HCT116 (cell line): Measurements from ENCODE around the gene TMIGD3. TPM values are rescaled to one million over a fixed set of nuclear protein-coding genes. Genes with fewer than 3 reads are reported as not detected.
"Not testable (repeated sequence)": the region's sequence is repeated elsewhere in the genome, so short reads cannot be mapped to it uniquely, and the experiment has no call there.

Experiments
- ATAC-seq: fragments of 200-7000 bp; cut with Tn5 transposase; 2 replicates; pipeline ENCODE4 v1.9.1; 2020; ENCODE audit warnings: mild to moderate bottlenecking, moderate library complexity
- BruUV-seq: library from RNA; stranded (reverse); fragments of 400-500 nt; replicated peaks from 2 replicates; lab custom pipeline; 2021; lab: Mats Ljungman, UMichigan
- CTCF ChIA-PET: fragments of 300-600 bp; sonication (Branson Sonifier 250); formaldehyde crosslinking; loops from one replicate; lab custom pipeline; 2021; ENCODE audit warnings: antibody characterized with exemption; lab: Charles Lee
- POLR2A ChIA-PET: fragments of 300-600, 350-600 bp; sonication (Branson Sonifier 250); formaldehyde crosslinking; loops from one replicate; lab custom pipeline; 2021; ENCODE audit warnings: antibody characterized with exemption; lab: Charles Lee
- RAD21 ChIA-PET, 2 experiments: fragments of 300-600 bp; sonication (Branson Sonifier 250); formaldehyde crosslinking; loops; one replicate each; lab custom pipeline; 2023; ENCODE audit warnings: low total read pairs in 2 of 2; ENCODE audit not compliant: uncharacterized antibody in 2 of 2, unreplicated experiment in 2 of 2, low non-redundant PET in 1 of 2; lab: Charles Lee
- DNase-seq: peaks from one replicate; pipeline ENCODE4 v3.0.0-alpha.2; 2010; ENCODE audit warnings: low read depth, low spot score
- H2AFZ ChIP-seq: fragments of 200-600 bp; shearing (Covaris generic), sonication (generic); 2 replicates; pipeline ENCODE4 v1.6.1; 2017; ENCODE audit warnings: low read depth, mixed run types, mixed read lengths, antibody characterized with exemption, low read length; ENCODE audit not compliant: poor library complexity, severe bottlenecking
- H3K27ac ChIP-seq: 2 replicates; pipeline ENCODE4 v1.5.1; 2012; ENCODE audit warnings: low read depth, low read length
- H3K27me3 ChIP-seq: fragments of 200-600 bp; sonication (generic); 2 replicates; pipeline ENCODE4 v1.6.1; 2016; ENCODE audit warnings: mixed run types, low read length, mixed read lengths; ENCODE audit not compliant: insufficient read depth
- H3K36me3 ChIP-seq, 2 experiments: fragments of 200-500 bp in 1 of 2; fragments of 200-600 bp in 1 of 2; sonication (Bioruptor generic) in 1 of 2; sonication (generic) in 1 of 2; 2 replicates each; pipeline versions ENCODE4 v1.5.1 to v1.6.1; 2014 to 2016; ENCODE audit warnings: low read length in 2 of 2, inconsistent platforms in 1 of 2, mixed read lengths in 1 of 2, mixed run types in 1 of 2; ENCODE audit not compliant: insufficient read depth in 2 of 2, control insufficient read depth in 1 of 2
- H3K4me1 ChIP-seq, 2 experiments: fragments of 200-600 bp in 1 of 2; sonication (generic) in 1 of 2; 2 replicates each; pipeline versions ENCODE4 v1.5.1 to v1.6.1; 2012 to 2017; ENCODE audit warnings: low read length in 2 of 2, inconsistent platforms in 1 of 2, mild to moderate bottlenecking in 1 of 2, mixed read lengths in 1 of 2, mixed run types in 1 of 2, moderate library complexity in 1 of 2; ENCODE audit not compliant: insufficient read depth in 2 of 2, control insufficient read depth in 1 of 2
- H3K4me2 ChIP-seq: fragments of 200-600 bp; sonication (generic); 2 replicates; pipeline ENCODE4 v1.6.1; 2017; ENCODE audit warnings: mixed run types, low read length, mixed read lengths
- H3K4me3 ChIP-seq, 2 experiments: fragments of 200-600 bp in 1 of 2; sonication (generic) in 1 of 2; replicated peaks in 1 of 2; 2 replicates each; pipeline ENCODE4 v1.5.1; 2011 to 2016; ENCODE audit warnings: low read length in 2 of 2, control low read depth in 1 of 2, low read depth in 1 of 2, mild to moderate bottlenecking in 1 of 2, mixed read lengths in 1 of 2, mixed run types in 1 of 2
- H3K79me2 ChIP-seq: fragments of 200-600 bp; sonication (generic); 2 replicates; pipeline ENCODE4 v1.6.1; 2017; ENCODE audit warnings: mild to moderate bottlenecking, mixed run types, low read length, moderate library complexity, mixed read lengths; ENCODE audit not compliant: insufficient read depth
- H3K9ac ChIP-seq: fragments of 200-600 bp; sonication (generic); 2 replicates; pipeline ENCODE4 v1.6.1; 2016; ENCODE audit warnings: low read length, mixed read lengths
- H3K9me2 ChIP-seq: fragments of 200-600 bp; sonication (generic), shearing (Covaris generic); 2 replicates; pipeline ENCODE4 v1.6.1; 2017; ENCODE audit warnings: mixed run types, mild to moderate bottlenecking, moderate library complexity; ENCODE audit not compliant: insufficient read depth
- H3K9me3 ChIP-seq, 2 experiments: fragments of 200-500 bp in 1 of 2; fragments of 200-600 bp in 1 of 2; sonication (Bioruptor generic) in 1 of 2; sonication (generic) in 1 of 2; 2 replicates each; pipeline ENCODE4 v1.6.1; 2014 to 2017; ENCODE audit warnings: low read length in 2 of 2, mixed read lengths in 2 of 2, inconsistent platforms in 1 of 2, low read depth in 1 of 2, mild to moderate bottlenecking in 1 of 2, mixed run types in 1 of 2, moderate library complexity in 1 of 2; ENCODE audit not compliant: control insufficient read depth in 1 of 2, insufficient read depth in 1 of 2
- H4K20me1 ChIP-seq: fragments of 200-600 bp; sonication (generic), shearing (Covaris generic); 2 replicates; pipeline ENCODE4 v1.6.1; 2017; ENCODE audit warnings: mixed run types, mild to moderate bottlenecking, moderate library complexity; ENCODE audit not compliant: insufficient read depth
- CEBPB ChIP-seq: IDR thresholded peaks from 2 replicates; pipeline ENCODE4 v1.6.1; 2012; ENCODE audit warnings: low read depth
- CTCF ChIP-seq, 3 experiments: fragments of 200-600 bp in 1 of 3; sonication (generic) in 1 of 3; IDR thresholded peaks in 2 of 3; conservative IDR thresholded peaks in 1 of 3; 2 replicates each; pipeline ENCODE4 v1.5.1; 2012 to 2017; ENCODE audit warnings: low read depth in 2 of 3, low read length in 2 of 3, antibody characterized with exemption in 1 of 3, borderline replicate concordance in 1 of 3, control low read depth in 1 of 3, mild to moderate bottlenecking in 1 of 3, mixed read lengths in 1 of 3, mixed run types in 1 of 3, moderate library complexity in 1 of 3; ENCODE audit not compliant: insufficient read depth in 1 of 3
- EZH2 ChIP-seq: fragments of 200-600 bp; sonication (generic); IDR thresholded peaks from 2 replicates; pipeline ENCODE4 v1.6.1; 2017; ENCODE audit warnings: antibody characterized with exemption, mixed run types
- FOSL1 ChIP-seq: IDR thresholded peaks from 2 replicates; pipeline ENCODE4 v1.6.1; 2012; ENCODE audit warnings: low read depth
- RAD21 ChIP-seq: IDR thresholded peaks from 2 replicates; pipeline ENCODE4 v1.6.1; 2012; ENCODE audit warnings: low read depth, mild to moderate bottlenecking
- TCF7L2 ChIP-seq: IDR thresholded peaks from 2 replicates; pipeline ENCODE4 v1.7.0; 2011; ENCODE audit warnings: borderline replicate concordance, inconsistent platforms; ENCODE audit not compliant: insufficient read depth, insufficient read length; ENCODE audit errors: extremely low read depth
- ZNF274 ChIP-seq: fragments of 200-500 bp; sonication (Bioruptor generic); IDR thresholded peaks from 2 replicates; pipeline ENCODE4 v1.6.1; 2014; ENCODE audit warnings: mild to moderate bottlenecking, low read depth, low read length, inconsistent platforms
- intact Hi-C: fragments of 100-400 bp; cut with micrococcal nuclease; formaldehyde crosslinking; loops from 2 replicates; pipeline ENCODE4 v1.10.0; 2022
- total RNA-seq: library from RNA; stranded (reverse); gene quantifications from one replicate; pipeline ENCODE4 v1.2.1, GENCODE V29; 2021; ENCODE audit not compliant: unreplicated experiment

The TMIGD3 gene
- total RNA-seq, 1 experiment from 2014 or later: not detected

- ChIA-PET CTCF (no interaction called here), POLR2A (no interaction called here), RAD21 (no interaction called here)
- TF ChIP-seq ZNF274 (no peak), RAD21 (no peak), EZH2 (no peak), FOSL1 (no peak), CTCF (IDR thresholded peaks at IDR 0.05 in 2 of 3, conservative IDR thresholded peaks at IDR 0.05 in 1 of 3; ENCODE audit: borderline replicate concordance in 1 of 3, insufficient read depth in 1 of 3, low read depth in 2 of 3, low read length in 2 of 3) (no peak), TCF7L2 (no peak), CEBPB (no peak)
- no peak for DNase-seq
- Histone ChIP-seq H3K9me3 (no peaks in the 10 kb centered on the region), H3K4me3 (no peak overlapping the region), H2AFZ (no peak overlapping the region), H3K4me1 (peaks cover 0 to 8% of the 10 kb centered on the region in 2 experiments; a peak in 1 of 4 replicates), H3K79me2 (no peaks in the 10 kb centered on the region), H3K4me2 (no peak overlapping the region), H3K27ac (no peak overlapping the region), H3K9ac (no peak overlapping the region), H4K20me1 (no peaks in the 10 kb centered on the region), H3K27me3 (no peaks in the 10 kb centered on the region), H3K9me2 (no peaks in the 10 kb centered on the region), H3K36me3 (no peaks in the 10 kb centered on the region)
- intact Hi-C loops: no loop called here
- no peak for ATAC-seq
- BruUV-seq: no TSS peak
Measured at GRCh38 chr1:111551623-111552411, 48.4 kb upstream of the TMIGD3 start.

GRCh38 chr1:111547786-111548185 lies 44.4 kb upstream of the TMIGD3 start:
- ATAC-seq, H2AFZ ChIP-seq, intact Hi-C loops, BruUV-seq, H4K20me1 ChIP-seq, H3K27ac ChIP-seq, H3K36me3 ChIP-seq, H3K4me2 ChIP-seq, DNase-seq, H3K9me3 ChIP-seq, H3K79me2 ChIP-seq, H3K9me2 ChIP-seq, H3K27me3 ChIP-seq, H3K9ac ChIP-seq, H3K4me1 ChIP-seq, H3K4me3 ChIP-seq, POLR2A ChIA-PET, RAD21 ChIA-PET, CTCF ChIA-PET: not testable (repeated sequence)
